ENCODE data around the gene CADPS.

The CADPS gene

GRCh38 chr3:62655056-62655690 is 220.0 kb downstream of the CADPS start:
- no peaks in the 10 kb centered on the region for H3K36me3 ChIP-seq
- no peak overlapping the region for H3K4me3 ChIP-seq (ENCODE audit: low read depth, low read length)
- no peaks in the 10 kb centered on the region for H3K9me3 ChIP-seq
- TF ChIP-seq CTCF (IDR thresholded peaks at IDR 0.05; ENCODE audit: low read depth, low read length), result no peak
- no peaks in the 10 kb centered on the region for H3K27me3 ChIP-seq
- DNase-seq, result no peak
- H3K4me1 ChIP-seq, result no peaks in the 10 kb centered on the region

- Histone ChIP-seq H3K36me3 (no peaks in the 10 kb centered on the region), H3K27me3 (no peaks in the 10 kb centered on the region), H3K4me1 (no peaks in the 10 kb centered on the region), H3K4me3 (ENCODE audit: low read depth, low read length) (no peak overlapping the region), H3K9me3 (no peaks in the 10 kb centered on the region)
- no peak for DNase-seq
- no peak for TF ChIP-seq CTCF (IDR thresholded peaks at IDR 0.05; ENCODE audit: low read depth, low read length)
Observed at GRCh38 chr3:62653796-62654195, 221.4 kb downstream of the CADPS start.

- Histone ChIP-seq H3K4me3 (ENCODE audit: low read depth, low read length) (no peak overlapping the region), H3K4me1 (no peaks in the 10 kb centered on the region), H3K9me3 (no peaks in the 10 kb centered on the region), H3K27me3 (no peaks in the 10 kb centered on the region), H3K36me3 (no peaks in the 10 kb centered on the region)
- no peak for DNase-seq
- no peak for TF ChIP-seq CTCF (IDR thresholded peaks at IDR 0.05; ENCODE audit: low read depth, low read length)
Observed at GRCh38 chr3:62647711-62648110, 227.5 kb downstream of the CADPS start.

- no peak for DNase-seq
- no peaks in the 10 kb centered on the region for H3K4me1 ChIP-seq
- H3K9me3 ChIP-seq, result no peaks in the 10 kb centered on the region
- H3K27me3 ChIP-seq, result no peaks in the 10 kb centered on the region
- TF ChIP-seq CTCF (IDR thresholded peaks at IDR 0.05; ENCODE audit: low read depth, low read length), result no peak
- no peaks in the 10 kb centered on the region for H3K36me3 ChIP-seq
- H3K4me3 ChIP-seq (ENCODE audit: low read depth, low read length), result no peak overlapping the region
Observed at GRCh38 chr3:62644493-62644892, 230.7 kb downstream of the CADPS start.

GRCh38 chr3:62638316-62638715 is 236.9 kb downstream of the CADPS start:
- peaks cover 3% of the 10 kb centered on the region for H3K4me1 ChIP-seq
- no peaks in the 10 kb centered on the region for H3K9me3 ChIP-seq
- no peak for DNase-seq
- H3K36me3 ChIP-seq, result no peaks in the 10 kb centered on the region
- no peak for TF ChIP-seq CTCF (IDR thresholded peaks at IDR 0.05; ENCODE audit: low read depth, low read length)
- H3K4me3 ChIP-seq (ENCODE audit: low read depth, low read length), result no peak overlapping the region
- no peaks in the 10 kb centered on the region for H3K27me3 ChIP-seq

- Histone ChIP-seq H3K4me1 (peaks cover 3% of the 10 kb centered on the region), H3K4me3 (ENCODE audit: low read depth, low read length) (no peak overlapping the region), H3K36me3 (no peaks in the 10 kb centered on the region), H3K27me3 (no peaks in the 10 kb centered on the region), H3K9me3 (no peaks in the 10 kb centered on the region)
- no peak for TF ChIP-seq CTCF (IDR thresholded peaks at IDR 0.05; ENCODE audit: low read depth, low read length)
- no peak for DNase-seq
Observed at GRCh38 chr3:62636235-62636826, 238.9 kb downstream of the CADPS start.

Data from BE2C (cell line).